Vagina (tissue), 2 donors: Measurements from ENCODE around the gene FLT4. TPM values are rescaled to one million over a fixed set of nuclear protein-coding genes. Genes with fewer than 3 reads are reported as not detected.

ENCODE experiments used
- DNase-seq, 2 donors: peaks; one replicate each; pipeline ENCODE4 v3.0.0-alpha.2; 2017; ENCODE audit errors: extremely low spot score in 2 of 2
- H3K27ac ChIP-seq: fragments of 200-600 bp; sonication (generic); one replicate; pipeline ENCODE4 v1.5.1; 2019
- H3K27me3 ChIP-seq: fragments of 200-600 bp; sonication (generic); one replicate; pipeline ENCODE4 v1.5.1; 2019
- H3K36me3 ChIP-seq, 2 donors: fragments of 200-600 bp; sonication (generic); one replicate each; pipeline ENCODE4 v1.5.1; 2017 to 2019
- H3K4me1 ChIP-seq: fragments of 200-600 bp; sonication (generic); one replicate; pipeline ENCODE4 v1.5.1; 2019
- H3K4me3 ChIP-seq, 2 donors: fragments of 200-600 bp; sonication (generic); 1 replicate in 1 of 2; 2 replicates in 1 of 2; pipeline ENCODE4 v1.5.1; 2016 to 2019
- H3K9me3 ChIP-seq: fragments of 200-600 bp; sonication (generic); one replicate; pipeline ENCODE4 v1.5.1; 2019
- POLR2A ChIP-seq, 2 donors: fragments of 450-650 bp; IDR thresholded peaks; one replicate each; pipeline ENCODE4 v1.6.1; 2017; ENCODE audit warnings: antibody characterized with exemption in 2 of 2, mild to moderate bottlenecking in 2 of 2, moderate library complexity in 2 of 2
- POLR2AphosphoS5 ChIP-seq, 2 donors: sonication (generic); formaldehyde crosslinking; IDR thresholded peaks; one replicate each; pipeline ENCODE4 v1.9.0; 2017; ENCODE audit warnings: antibody characterized with exemption in 2 of 2, mild to moderate bottlenecking in 2 of 2, low read depth in 1 of 2; ENCODE audit not compliant: insufficient read depth in 1 of 2
- intact Hi-C: fragments of 100-400 bp; cut with DNase I; formaldehyde crosslinking; loops from one replicate; pipeline ENCODE4 v1.15.1; 2023
- total RNA-seq: library from RNA; depleted of rRNA; stranded (reverse); fragments of >200 nt; gene quantifications from one replicate; pipeline ENCODE4 v1.2.3, GENCODE V29; 2016
- TF ChIP-seq, protein P1 (sequence below), 3 experiments: fragments of 450-650 bp in 2 of 3; fragments of 200-600 bp in 1 of 3; sonication (generic) in 1 of 3; IDR thresholded peaks; one replicate each; pipeline ENCODE4 v1.5.1; 2017 to 2019; ENCODE audit warnings: antibody characterized with exemption in 3 of 3, mild to moderate bottlenecking in 2 of 3, moderate library complexity in 2 of 3

FLT4 gene
- total RNA-seq, 1 donor from 2014 or later: 20.9 TPM

DNA sequence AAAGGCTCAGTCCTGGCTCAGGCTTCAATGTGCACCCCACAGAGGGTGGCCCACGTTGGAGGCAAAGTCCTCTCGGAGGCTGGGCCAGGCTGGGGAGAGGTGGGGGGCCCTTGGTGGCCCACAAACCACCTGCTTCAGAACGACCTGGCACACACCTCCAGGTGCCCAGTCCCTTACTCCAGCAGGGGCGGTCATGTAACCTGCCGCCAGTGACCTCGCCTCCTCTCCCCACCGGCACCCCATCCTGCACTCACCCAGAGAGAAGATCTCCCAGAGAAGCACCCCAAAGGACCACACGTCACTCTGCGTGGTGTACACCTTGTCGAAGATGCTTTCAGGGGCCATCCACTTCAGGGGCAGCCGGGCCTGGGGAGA lies 35.6 kb downstream of the FLT4 start:
- intact Hi-C loops: no loop called here
- H3K4me1 ChIP-seq: no peaks in the 10 kb centered on the region
- TF ChIP-seq, protein P1, sequence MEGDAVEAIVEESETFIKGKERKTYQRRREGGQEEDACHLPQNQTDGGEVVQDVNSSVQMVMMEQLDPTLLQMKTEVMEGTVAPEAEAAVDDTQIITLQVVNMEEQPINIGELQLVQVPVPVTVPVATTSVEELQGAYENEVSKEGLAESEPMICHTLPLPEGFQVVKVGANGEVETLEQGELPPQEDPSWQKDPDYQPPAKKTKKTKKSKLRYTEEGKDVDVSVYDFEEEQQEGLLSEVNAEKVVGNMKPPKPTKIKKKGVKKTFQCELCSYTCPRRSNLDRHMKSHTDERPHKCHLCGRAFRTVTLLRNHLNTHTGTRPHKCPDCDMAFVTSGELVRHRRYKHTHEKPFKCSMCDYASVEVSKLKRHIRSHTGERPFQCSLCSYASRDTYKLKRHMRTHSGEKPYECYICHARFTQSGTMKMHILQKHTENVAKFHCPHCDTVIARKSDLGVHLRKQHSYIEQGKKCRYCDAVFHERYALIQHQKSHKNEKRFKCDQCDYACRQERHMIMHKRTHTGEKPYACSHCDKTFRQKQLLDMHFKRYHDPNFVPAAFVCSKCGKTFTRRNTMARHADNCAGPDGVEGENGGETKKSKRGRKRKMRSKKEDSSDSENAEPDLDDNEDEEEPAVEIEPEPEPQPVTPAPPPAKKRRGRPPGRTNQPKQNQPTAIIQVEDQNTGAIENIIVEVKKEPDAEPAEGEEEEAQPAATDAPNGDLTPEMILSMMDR (IDR thresholded peaks at IDR 0.05): no peak
- TF ChIP-seq POLR2A (IDR thresholded peaks at IDR 0.05): no peak
- no peak for TF ChIP-seq POLR2AphosphoS5 (IDR thresholded peaks at IDR 0.05; ENCODE audit: insufficient read depth in 1 of 2, low read depth in 1 of 2)

DNA sequence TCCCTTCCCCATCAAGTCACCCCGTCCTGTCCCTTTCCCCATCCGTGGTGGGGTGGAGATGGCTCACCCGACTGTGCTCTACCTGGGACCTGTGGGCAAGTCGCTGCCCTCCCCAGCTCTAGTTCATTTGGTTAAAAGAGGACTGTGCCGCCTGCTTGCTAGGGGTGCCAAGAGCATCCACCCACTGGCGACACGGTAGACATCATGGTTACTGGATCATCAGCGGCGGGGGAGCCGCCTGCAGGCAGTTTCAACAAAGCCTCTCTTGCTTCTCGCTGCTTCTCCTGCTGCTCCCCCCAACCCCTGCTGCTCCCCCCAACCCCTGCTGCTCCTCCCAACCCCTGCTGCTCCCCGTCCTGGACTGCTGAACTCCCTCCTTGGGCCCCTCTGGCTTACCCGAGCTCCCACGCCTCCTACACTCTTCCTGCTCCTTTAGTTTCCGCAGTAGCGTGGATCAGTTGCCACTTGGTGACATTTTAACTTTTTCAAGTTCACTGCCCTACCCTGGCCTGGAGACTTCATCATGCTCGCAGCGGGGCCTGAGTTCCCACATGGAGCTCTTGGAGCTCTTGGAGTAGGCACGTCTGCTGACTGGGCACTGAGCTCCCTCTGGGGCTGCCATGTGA lies 36.1 kb downstream of the FLT4 start:
- Histone ChIP-seq H3K27me3 (no peaks in the 10 kb centered on the region), H3K36me3 (no peaks in the 10 kb centered on the region), H3K27ac (no peak overlapping the region), H3K4me3 (no peak overlapping the region), H3K4me1 (no peaks in the 10 kb centered on the region), H3K9me3 (no peaks in the 10 kb centered on the region)
- TF ChIP-seq, protein P1 (IDR thresholded peaks at IDR 0.05): no peak
- TF ChIP-seq POLR2AphosphoS5 (IDR thresholded peaks at IDR 0.05; ENCODE audit: insufficient read depth in 1 of 2, low read depth in 1 of 2) (no peak), POLR2A (IDR thresholded peaks at IDR 0.05) (no peak)
- intact Hi-C loops: no loop called here
- DNase-seq: no peak

More for the DNA sequence above, 35.6 kb downstream of the FLT4 start:
- no peak overlapping the region for H3K4me3 ChIP-seq
- H3K36me3 ChIP-seq: no peaks in the 10 kb centered on the region
- H3K27ac ChIP-seq: no peak overlapping the region
- no peaks in the 10 kb centered on the region for H3K9me3 ChIP-seq
- no peaks in the 10 kb centered on the region for H3K27me3 ChIP-seq
- DNase-seq: no peak

DNA sequence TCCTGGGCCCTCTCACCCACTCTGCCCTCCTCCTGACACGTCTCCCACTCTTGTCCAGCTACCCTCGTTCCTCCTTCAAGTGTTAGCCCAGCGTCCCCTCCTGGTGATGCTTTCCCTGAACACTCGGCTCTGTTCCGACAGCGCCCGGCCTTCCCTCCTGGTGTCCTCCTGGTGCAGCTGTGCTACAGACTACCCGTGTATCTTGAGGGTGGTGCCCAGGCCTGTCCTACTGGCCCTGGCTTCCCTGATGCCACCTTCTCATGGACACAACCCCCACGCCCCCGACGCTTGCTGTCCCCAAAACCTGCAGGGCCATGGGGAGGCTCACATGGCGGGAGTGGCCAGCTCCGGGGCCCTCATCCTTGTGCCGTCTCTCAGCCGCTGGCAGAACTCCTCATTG lies 36.7 kb downstream of the FLT4 start:
- H3K27ac ChIP-seq: no peak overlapping the region
- H3K4me1 ChIP-seq: no peaks in the 10 kb centered on the region
- TF ChIP-seq, protein P1 (IDR thresholded peaks at IDR 0.05): no peak
- no peak for TF ChIP-seq POLR2A (IDR thresholded peaks at IDR 0.05)
- TF ChIP-seq POLR2AphosphoS5 (IDR thresholded peaks at IDR 0.05; ENCODE audit: insufficient read depth in 1 of 2, low read depth in 1 of 2): no peak
- no peaks in the 10 kb centered on the region for H3K27me3 ChIP-seq
- H3K4me3 ChIP-seq: no peak overlapping the region
- DNase-seq: no peak
- no peaks in the 10 kb centered on the region for H3K9me3 ChIP-seq
- intact Hi-C loops: no loop called here
- H3K36me3 ChIP-seq: no peaks in the 10 kb centered on the region

DNA sequence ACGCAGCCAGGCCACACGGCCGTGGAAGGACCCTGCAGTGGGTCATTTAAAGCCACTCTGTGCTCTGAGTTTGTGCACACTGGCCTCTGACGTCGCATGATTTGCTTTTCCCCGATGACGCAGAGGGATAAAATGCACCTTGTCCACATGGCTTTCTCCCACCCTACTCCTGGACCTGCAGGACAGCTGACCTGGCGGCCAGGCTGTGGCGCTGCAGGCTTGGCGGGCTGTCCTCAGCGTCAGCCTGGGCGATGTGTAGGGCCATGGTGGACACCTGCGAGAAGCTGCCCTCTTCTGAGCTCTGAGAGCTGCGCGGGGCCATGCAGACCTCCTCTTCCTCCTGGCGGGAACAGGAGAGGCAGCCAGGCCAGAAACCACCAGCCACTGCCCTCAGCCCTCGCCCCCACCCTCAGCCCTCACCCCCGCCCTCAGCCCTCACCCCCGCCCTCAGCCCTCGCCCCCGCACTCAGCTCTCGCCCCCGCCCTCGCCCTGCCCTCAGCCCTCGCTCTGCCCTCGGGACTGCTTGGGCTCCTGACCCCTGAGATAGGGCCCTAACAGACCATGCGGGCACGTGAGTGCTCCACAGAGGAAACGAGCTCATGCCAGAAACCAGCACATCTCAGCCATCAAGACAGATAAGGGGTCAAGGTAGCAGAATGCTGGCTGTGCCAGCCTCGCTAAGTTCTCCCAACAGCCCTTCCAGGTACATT lies 38.1 kb downstream of the FLT4 start:
- no peaks in the 10 kb centered on the region for H3K36me3 ChIP-seq
- intact Hi-C loops: no loop called here
- H3K27me3 ChIP-seq: no peaks in the 10 kb centered on the region
- no peaks in the 10 kb centered on the region for H3K4me1 ChIP-seq
- no peak overlapping the region for H3K4me3 ChIP-seq
- TF ChIP-seq POLR2AphosphoS5 (IDR thresholded peaks at IDR 0.05; ENCODE audit: insufficient read depth in 1 of 2, low read depth in 1 of 2) (no peak), POLR2A (IDR thresholded peaks at IDR 0.05) (no peak)
- TF ChIP-seq, protein P1 (IDR thresholded peaks at IDR 0.05): no peak
- no peak for DNase-seq
- H3K27ac ChIP-seq: no peak overlapping the region
- no peaks in the 10 kb centered on the region for H3K9me3 ChIP-seq
